ENCODE data around the gene SOX6. TPM values are rescaled to one million over a fixed set of nuclear protein-coding genes. Genes with fewer than 3 reads are reported as not detected.
A peak's percentile ranks its signal among the peaks of the same experiment; 100 is the strongest.
"Not testable (repeated sequence)": the region's sequence is repeated elsewhere in the genome, so short reads cannot be mapped to it uniquely, and the experiment has no call there.

SOX6 gene
- total RNA-seq, 2 donors from 2014 or later, result 13.6 to 19.8 TPM

DNA sequence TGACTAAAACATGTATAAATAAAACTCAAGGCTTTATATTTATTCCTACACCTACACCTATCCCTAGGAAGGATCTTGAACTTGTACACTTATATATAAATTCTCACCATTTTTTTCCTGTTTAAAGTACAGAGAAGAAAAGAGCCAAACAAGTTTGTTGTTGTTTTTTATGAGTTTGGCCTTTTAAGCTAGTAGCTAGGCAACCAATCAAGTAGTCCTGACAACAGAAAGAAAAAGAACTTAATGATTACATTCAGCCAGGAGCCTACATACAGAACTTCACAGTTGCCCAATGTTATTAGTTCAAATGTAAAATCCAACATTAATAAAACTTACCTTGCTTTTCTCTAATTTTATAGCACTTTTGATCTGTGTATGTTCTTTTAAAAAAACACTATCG is 316.2 kb downstream of the SOX6 start:
- ATAC-seq (no peak), DNase-seq (no peak)
- intact Hi-C loops (cut with DNase I), result no loop called here

DNA sequence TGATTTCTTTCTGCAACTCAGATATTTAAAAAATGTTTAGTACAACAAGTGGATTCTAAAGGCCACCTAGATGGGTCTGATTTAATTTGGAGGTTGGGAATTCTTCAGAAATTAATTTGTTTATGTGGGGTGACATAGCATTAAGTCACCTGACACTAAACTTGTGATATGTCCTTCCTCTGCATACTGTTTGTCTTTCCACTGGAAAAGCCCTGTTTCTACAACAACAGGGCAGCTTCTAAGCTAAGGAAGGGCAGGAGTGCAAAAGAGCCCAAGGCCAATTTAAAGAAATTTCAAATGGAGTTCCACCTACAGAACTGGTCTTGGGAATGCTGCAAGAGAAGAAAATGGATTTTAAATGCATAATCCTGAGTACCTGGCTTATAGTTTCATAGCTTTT is 319.2 kb downstream of the SOX6 start:
- intact Hi-C loops (cut with DNase I), result no loop called here
- ATAC-seq (no peak), DNase-seq (no peak)

- DNase-seq (no peak), ATAC-seq (no peak)
- intact Hi-C loops (cut with DNase I), result no loop called here
Observed at GRCh38 chr11:16036218-16036617, 320.1 kb downstream of the SOX6 start.

GRCh38 chr11:16034074-16034473 is 322.3 kb downstream of the SOX6 start:
- intact Hi-C loops (cut with DNase I), result no loop called here
- no peak for ATAC-seq
- no peak for DNase-seq

- intact Hi-C loops (cut with DNase I), result no loop called here
- DNase-seq (no peak), ATAC-seq (no peak)
Observed at GRCh38 chr11:16032974-16033373, 323.4 kb downstream of the SOX6 start.

DNA sequence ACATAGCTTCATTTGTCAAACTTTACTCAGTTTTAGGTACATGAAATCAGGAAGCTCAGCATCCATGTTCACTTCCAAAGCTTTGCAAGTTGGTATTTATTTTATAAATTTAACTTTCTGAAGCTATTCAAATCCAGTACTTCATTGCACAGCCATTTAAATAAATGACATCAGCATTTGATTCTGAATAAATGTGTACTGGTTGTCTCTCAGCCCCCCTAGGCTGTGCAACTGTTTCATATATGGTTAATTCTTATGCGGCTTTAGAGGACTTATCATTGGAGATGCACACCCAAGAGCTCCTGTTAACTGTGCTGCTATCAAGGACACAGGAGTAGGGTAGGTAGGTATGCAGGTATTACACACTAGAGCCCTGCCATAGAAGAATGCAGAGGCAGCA is 325.1 kb downstream of the SOX6 start:
- no peak for DNase-seq
- ATAC-seq, result no peak
- intact Hi-C loops (cut with DNase I), result no loop called here

DNA sequence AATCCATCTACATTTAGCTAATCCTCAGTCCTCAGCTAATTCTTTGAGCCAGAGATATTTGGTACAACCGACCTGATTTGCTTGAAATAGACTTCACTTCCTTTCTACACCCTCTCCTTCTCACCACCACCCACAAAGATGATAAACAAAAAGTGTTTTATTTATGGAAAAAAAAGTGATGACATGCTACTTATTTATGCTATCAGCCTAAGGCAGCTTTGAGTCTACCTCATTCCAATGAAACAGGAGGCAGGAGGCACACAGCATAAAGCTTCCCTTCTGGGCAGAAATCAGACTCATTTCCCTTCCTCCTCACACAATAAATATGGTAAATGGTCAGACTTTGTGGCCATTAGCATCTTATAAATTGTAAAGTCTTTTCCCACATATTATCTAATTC is 325.7 kb downstream of the SOX6 start:
- DNase-seq (no peak), ATAC-seq (no peak)
- intact Hi-C loops (cut with DNase I), result no loop called here

- intact Hi-C loops (cut with DNase I); ATAC-seq: not testable (repeated sequence)
Observed at GRCh38 chr11:16029151-16029550, 327.2 kb downstream of the SOX6 start.

DNA sequence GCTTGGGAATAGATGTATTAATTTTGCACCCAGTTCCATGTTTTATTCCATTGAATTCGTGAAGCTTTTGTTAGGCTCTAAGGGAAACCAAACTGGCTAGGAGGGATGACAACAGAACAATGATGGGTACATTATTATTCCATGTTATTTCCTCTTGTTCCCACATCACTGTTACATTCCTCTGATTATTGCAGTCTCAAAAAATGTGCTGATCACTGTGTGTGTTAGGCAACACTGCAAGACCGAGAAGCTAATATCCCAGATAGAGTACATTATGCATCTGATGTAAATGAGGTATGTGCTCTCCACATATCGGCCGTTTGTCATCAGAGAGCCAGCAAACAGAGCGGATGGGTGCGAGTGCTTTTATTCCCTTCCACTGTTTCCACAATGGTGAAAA is 327.9 kb downstream of the SOX6 start:
- no peak for DNase-seq
- no peak for ATAC-seq
- intact Hi-C loops (cut with DNase I), result no loop called here

More at GRCh38 chr11:16029151-16029550, 327.2 kb downstream of the SOX6 start:
- DNase-seq, result not testable (repeated sequence)

- ATAC-seq (no peak), DNase-seq (no peak)
- intact Hi-C loops (cut with DNase I), result no loop called here
Observed at GRCh38 chr11:16027621-16028020, 328.7 kb downstream of the SOX6 start.

DNA sequence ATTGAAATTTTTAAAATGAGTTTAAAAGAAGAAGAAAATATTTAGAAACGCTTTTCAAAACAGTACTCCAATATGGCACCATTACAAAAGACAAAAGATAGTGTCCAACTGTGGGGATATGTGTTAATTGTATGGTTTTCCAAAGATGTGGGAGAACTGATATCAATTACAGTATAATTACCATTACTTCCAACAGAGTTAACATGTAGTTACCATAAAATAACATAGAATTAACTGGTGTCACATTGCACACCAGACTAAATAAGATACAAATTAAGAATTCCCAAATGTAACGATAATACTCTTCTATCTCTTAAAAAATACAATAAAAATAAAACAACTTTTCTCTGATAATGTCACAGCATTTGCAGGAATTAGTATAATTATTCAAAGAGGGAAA is 329.5 kb downstream of the SOX6 start:
- intact Hi-C loops (cut with DNase I), result no loop called here
- ATAC-seq (no peak), DNase-seq (no peak)

GRCh38 chr11:16018931-16019330 is 337.4 kb downstream of the SOX6 start:
- intact Hi-C loops (cut with DNase I), result no loop called here
- ATAC-seq (no peak), DNase-seq (no peak)

- DNase-seq (no peak), ATAC-seq (no peak)
- intact Hi-C loops (cut with DNase I), result no loop called here
Observed at GRCh38 chr11:16016468-16016829, 339.9 kb downstream of the SOX6 start.

DNA sequence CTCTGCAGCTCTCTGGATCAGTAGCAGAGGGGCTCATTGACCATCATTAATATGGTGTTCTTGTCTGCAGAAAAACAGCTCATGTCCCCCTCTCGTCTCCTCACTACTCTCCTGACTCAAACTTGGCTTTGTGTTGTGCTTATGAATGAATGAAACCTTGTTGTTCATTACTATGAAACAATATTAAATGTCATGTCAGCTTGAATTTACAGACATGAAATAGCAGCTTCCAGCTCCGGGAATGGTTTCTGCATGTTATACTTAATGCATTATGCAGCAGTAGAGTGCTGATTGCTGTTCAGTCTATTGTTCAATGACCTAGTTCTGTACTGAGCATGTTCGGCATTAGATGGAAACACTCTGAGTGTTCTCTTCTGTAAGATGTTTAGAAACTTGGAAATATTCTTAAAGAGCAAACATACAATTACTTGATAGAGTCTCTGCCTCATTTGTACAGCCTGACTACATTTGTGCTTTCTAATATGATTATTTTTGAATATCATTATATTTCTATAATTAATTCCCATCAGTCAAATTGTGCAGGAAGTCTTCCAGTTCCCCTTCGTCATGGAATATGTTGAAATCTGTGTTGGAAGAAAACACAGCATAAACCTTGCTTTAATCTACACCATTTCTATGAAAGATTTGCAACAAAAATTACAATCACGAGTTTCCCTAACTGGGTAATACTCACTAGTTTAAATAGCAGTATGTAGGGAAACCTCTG is 340.4 kb downstream of the SOX6 start:
- DNase-seq, result no peak
- ATAC-seq, result no peak
- intact Hi-C loops (cut with DNase I), result no loop called here

GRCh38 chr11:16013649-16014275 is 342.6 kb downstream of the SOX6 start:
- ATAC-seq (peak in 1 of 2 donors; percentile 17), DNase-seq (no peak)
- intact Hi-C loops (cut with DNase I), result no loop called here

GRCh38 chr11:16013242-16013641 is 343.1 kb downstream of the SOX6 start:
- intact Hi-C loops (cut with DNase I), result no loop called here
- ATAC-seq, result peak in 1 of 2 donors; percentile 38
- DNase-seq, result no peak

DNA sequence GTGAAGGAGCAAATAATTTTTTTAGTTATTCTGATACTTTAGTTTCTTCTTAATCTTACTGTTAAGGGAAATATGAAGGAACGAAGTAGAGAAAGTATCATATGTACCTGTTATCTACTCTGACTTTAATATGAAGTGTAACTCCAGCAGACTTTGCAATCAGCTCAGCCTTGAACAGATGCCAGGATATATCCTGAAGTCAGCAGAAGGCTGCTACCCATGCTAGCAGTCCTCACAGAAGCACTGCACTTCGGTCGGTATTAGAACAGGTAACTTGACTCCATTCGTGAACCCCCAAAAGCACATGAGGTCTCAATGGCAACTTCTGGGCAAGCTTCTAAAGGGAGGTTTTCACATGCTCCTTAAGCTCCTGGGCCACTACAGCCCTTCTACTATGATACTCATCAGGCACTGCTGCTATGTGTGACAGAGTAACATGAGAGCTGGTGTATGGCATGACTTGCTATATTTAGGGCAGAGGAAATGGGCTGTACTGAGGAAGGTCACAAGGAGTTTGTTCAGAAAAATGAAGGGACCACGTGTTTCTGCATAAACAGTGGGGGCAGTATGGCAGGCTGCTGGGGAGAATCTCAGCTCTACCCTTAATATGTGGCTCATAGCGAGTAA is 344.1 kb downstream of the SOX6 start:
- DNase-seq, result no peak
- intact Hi-C loops (cut with DNase I), result no loop called here
- ATAC-seq, result peak in 1 of 2 donors; percentile 45

GRCh38 chr11:16011396-16011795 is 344.9 kb downstream of the SOX6 start:
- DNase-seq (no peak), ATAC-seq (no peak)
- intact Hi-C loops (cut with DNase I), result no loop called here

GRCh38 chr11:16009021-16009420 is 347.3 kb downstream of the SOX6 start:
- DNase-seq (no peak), ATAC-seq (no peak)
- intact Hi-C loops (cut with DNase I), result loop anchor here in 1 of 2 donors (10.0 kb wide), 1 partner anchor 606 kb away; no protein-coding TSS in a partner anchor

DNA sequence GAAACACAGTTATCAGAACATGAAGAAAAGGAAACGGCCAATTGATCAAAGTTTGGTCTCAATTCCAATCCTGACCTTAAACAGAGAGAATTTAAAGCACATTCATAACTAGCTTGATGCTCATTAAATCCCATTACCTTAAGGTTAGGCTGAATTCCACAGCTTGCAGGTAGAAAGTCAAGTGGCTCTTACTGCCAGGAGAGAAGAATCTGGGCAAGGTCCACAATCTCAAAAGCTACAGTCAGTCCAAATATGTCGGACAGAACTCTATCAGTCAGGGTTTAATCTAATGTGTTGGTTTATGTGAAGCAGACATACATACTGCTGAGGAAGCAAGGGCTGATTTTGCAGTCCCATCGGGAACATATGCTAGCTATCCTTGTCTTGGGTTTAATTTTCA is 348.8 kb downstream of the SOX6 start:
- DNase-seq (no peak), ATAC-seq (no peak)
- intact Hi-C loops (cut with DNase I), result loop anchor here in 1 of 2 donors (10.0 kb wide), 1 partner anchor 607 kb away; no protein-coding TSS in a partner anchor

Data from left cardiac atrium (tissue), 4 donors.